HepG2 (cell line): ENCODE data around the gene TEF. TPM values are rescaled to one million over a fixed set of nuclear protein-coding genes. Genes with fewer than 3 reads are reported as not detected.

Experiments
- BRF2 ChIP-seq: sonication (generic); formaldehyde crosslinking; IDR thresholded peaks from 2 replicates; pipeline ENCODE4 v1.8.1; 2022; ENCODE audit warnings: mild to moderate bottlenecking, missing genetic modification reagents
- GTF2F1 ChIP-seq: fragments of 150-350 bp; IDR thresholded peaks from 2 replicates; pipeline ENCODE4 v1.6.1; 2014; ENCODE audit warnings: low read length
- KLF15 ChIP-seq: sonication (generic); formaldehyde crosslinking; IDR thresholded peaks from 2 replicates; pipeline ENCODE4 v1.8.1; 2023; ENCODE audit warnings: borderline replicate concordance, mild to moderate bottlenecking, inconsistent platforms, missing genetic modification reagents, mixed read lengths
- LCORL ChIP-seq, 2 experiments: fragments of 450-650 bp in 1 of 2; sonication (generic) in 1 of 2; formaldehyde crosslinking in 1 of 2; IDR thresholded peaks; 2 replicates each; pipeline versions ENCODE4 v1.5.0 to v1.6.1; 2017 to 2020; ENCODE audit warnings: antibody characterized with exemption in 1 of 2, missing genetic modification reagents in 1 of 2
- MEF2D ChIP-seq: sonication (generic); formaldehyde crosslinking; IDR thresholded peaks from 2 replicates; pipeline ENCODE4 v1.5.1; 2020; ENCODE audit warnings: mild to moderate bottlenecking, missing genetic modification reagents
- MYC ChIP-seq: sonication (generic); formaldehyde crosslinking; IDR thresholded peaks from 2 replicates; pipeline ENCODE4 v1.9.0; 2021; ENCODE audit warnings: missing genetic modification reagents, borderline replicate concordance
- NPAS2 ChIP-seq: sonication (generic); formaldehyde crosslinking; IDR thresholded peaks from 2 replicates; pipeline ENCODE4 v1.8.0; 2022; ENCODE audit warnings: mild to moderate bottlenecking, missing genetic modification reagents, borderline replicate concordance
- PHB2 ChIP-seq: fragments of 450-650 bp; IDR thresholded peaks from 2 replicates; pipeline ENCODE4 v1.6.1; 2018; ENCODE audit not compliant: partially characterized antibody
- SIN3A ChIP-seq: IDR thresholded peaks from 2 replicates; pipeline ENCODE4 v1.6.1; 2011; ENCODE audit warnings: low read depth, mild to moderate bottlenecking, control low read depth, low read length, borderline replicate concordance
- SUZ12 ChIP-seq: fragments of 150-350 bp; IDR thresholded peaks from 2 replicates; pipeline ENCODE4 v1.6.1; 2014; ENCODE audit warnings: low read depth, low read length
- YEATS2 ChIP-seq: sonication (generic); formaldehyde crosslinking; IDR thresholded peaks from 2 replicates; pipeline ENCODE4 v1.4.0; 2020; ENCODE audit warnings: missing genetic modification reagents, borderline replicate concordance
- ZC3H4 ChIP-seq: sonication (generic); formaldehyde crosslinking; IDR thresholded peaks from 2 replicates; pipeline ENCODE4 v1.4.0; 2020; ENCODE audit warnings: missing genetic modification reagents, borderline replicate concordance
- ZFP1 ChIP-seq: IDR thresholded peaks from 2 replicates; pipeline ENCODE4 v1.6.1; 2016
- ZNF253 ChIP-seq: sonication (generic); formaldehyde crosslinking; IDR thresholded peaks from 2 replicates; pipeline ENCODE4 v1.8.0; 2022; ENCODE audit warnings: mild to moderate bottlenecking, missing genetic modification reagents, borderline replicate concordance
- ZNF616 ChIP-seq: sonication (generic); formaldehyde crosslinking; IDR thresholded peaks from 2 replicates; pipeline ENCODE4 v1.5.0; 2020; ENCODE audit warnings: low read depth, mild to moderate bottlenecking, missing genetic modification reagents
- ZNF652 ChIP-seq: IDR thresholded peaks from 2 replicates; pipeline ENCODE4 v1.6.1; 2016; ENCODE audit warnings: low read depth, borderline replicate concordance
- ZNF703 ChIP-seq: sonication (generic); formaldehyde crosslinking; IDR thresholded peaks from 2 replicates; pipeline ENCODE4 v1.5.1; 2020; ENCODE audit warnings: missing genetic modification reagents, mild to moderate bottlenecking, moderate library complexity, borderline replicate concordance
- polyA plus RNA-seq, 8 experiments: library from polyadenylated mRNA; depleted of rRNA in 3 of 8; stranded (reverse) in 7 of 8; unstranded in 1 of 8; fragments of >200 nt; fragmentation: Illumina TruSeq in 4 of 8; extraction: Trizol in 4 of 8; gene quantifications; 2 replicates each; pipeline versions ENCODE4 v1.2.1 to v1.2.3, GENCODE V29; 2011 to 2016; ENCODE audit warnings: low read depth in 4 of 8, missing spikeins in 1 of 8, mixed read lengths in 1 of 8; ENCODE audit not compliant: insufficient read depth in 1 of 8
- total RNA-seq, 5 experiments: library from RNA; depleted of rRNA; stranded (reverse); fragments of >200 nt; fragmentation: Illumina TruSeq; extraction: Trizol; gene quantifications; 2 replicates each; pipeline ENCODE4 v1.2.3, GENCODE V29; 2016; ENCODE audit warnings: low read depth in 1 of 5
- TF ChIP-seq, protein P1 (sequence below): sonication (generic); formaldehyde crosslinking; conservative IDR thresholded peaks from 2 replicates; pipeline ENCODE4 v1.8.0; 2022; ENCODE audit warnings: missing genetic modification reagents
- TF ChIP-seq, protein P2 (sequence below): sonication (generic); formaldehyde crosslinking; IDR thresholded peaks from 2 replicates; pipeline ENCODE4 v1.4.0; 2020; ENCODE audit warnings: missing genetic modification reagents
- TF ChIP-seq, protein P3 (sequence below): sonication (generic); formaldehyde crosslinking; IDR thresholded peaks from 2 replicates; pipeline ENCODE4 v1.4.0; 2020; ENCODE audit warnings: missing genetic modification reagents, mild to moderate bottlenecking, borderline replicate concordance

The TEF gene
- total and polyA plus RNA-seq, 2 of the 13 experiments (the other 11 are each of a cell fraction or from before 2014, with no cell fraction given) = 7.6 to 11.2 TPM

GRCh38 chr22:41446639-41447434 is 65.1 kb downstream of the TEF start, which contains the start of gene TOB2 (continued):
- TF ChIP-seq LCORL (IDR thresholded peaks at IDR 0.05) (no peak), LCORL (CRISPR knock-in tag; IDR thresholded peaks at IDR 0.05) (peak; percentile 77; the same call in 1 of the 2 replicates), PHB2 (no peak), MEF2D (CRISPR knock-in tag) (peak; percentile 90), KLF15 (CRISPR knock-in tag) (peak; percentile 85), ZNF253 (CRISPR knock-in tag) (peak; percentile 91), SUZ12 (0 out of 2 replicates have a peak, but pooled peaks have one; percentile 7), SIN3A (peak; percentile 99), ZFP1 (no peak), ZC3H4 (CRISPR knock-in tag) (peak; percentile 98), ZNF703 (CRISPR knock-in tag) (peak; percentile 99), BRF2 (peak; percentile 88; the same call in 1 of the 2 replicates), ZNF652 (peak; percentile 42; the same call in 1 of the 2 replicates), MYC (CRISPR knock-in tag) (peak; percentile 94), GTF2F1 (peak; percentile 86), YEATS2 (CRISPR knock-in tag) (peak; percentile 93), ZNF616 (CRISPR knock-in tag) (no peak; the same call in 1 of the 2 replicates), NPAS2 (CRISPR knock-in tag) (no peak)
- TF ChIP-seq, protein P1, sequence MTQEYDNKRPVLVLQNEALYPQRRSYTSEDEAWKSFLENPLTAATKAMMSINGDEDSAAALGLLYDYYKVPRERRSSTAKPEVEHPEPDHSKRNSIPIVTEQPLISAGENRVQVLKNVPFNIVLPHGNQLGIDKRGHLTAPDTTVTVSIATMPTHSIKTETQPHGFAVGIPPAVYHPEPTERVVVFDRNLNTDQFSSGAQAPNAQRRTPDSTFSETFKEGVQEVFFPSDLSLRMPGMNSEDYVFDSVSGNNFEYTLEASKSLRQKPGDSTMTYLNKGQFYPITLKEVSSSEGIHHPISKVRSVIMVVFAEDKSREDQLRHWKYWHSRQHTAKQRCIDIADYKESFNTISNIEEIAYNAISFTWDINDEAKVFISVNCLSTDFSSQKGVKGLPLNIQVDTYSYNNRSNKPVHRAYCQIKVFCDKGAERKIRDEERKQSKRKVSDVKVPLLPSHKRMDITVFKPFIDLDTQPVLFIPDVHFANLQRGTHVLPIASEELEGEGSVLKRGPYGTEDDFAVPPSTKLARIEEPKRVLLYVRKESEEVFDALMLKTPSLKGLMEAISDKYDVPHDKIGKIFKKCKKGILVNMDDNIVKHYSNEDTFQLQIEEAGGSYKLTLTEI = no peak; the same call in 1 of the 2 replicates
- TF ChIP-seq, protein P2, sequence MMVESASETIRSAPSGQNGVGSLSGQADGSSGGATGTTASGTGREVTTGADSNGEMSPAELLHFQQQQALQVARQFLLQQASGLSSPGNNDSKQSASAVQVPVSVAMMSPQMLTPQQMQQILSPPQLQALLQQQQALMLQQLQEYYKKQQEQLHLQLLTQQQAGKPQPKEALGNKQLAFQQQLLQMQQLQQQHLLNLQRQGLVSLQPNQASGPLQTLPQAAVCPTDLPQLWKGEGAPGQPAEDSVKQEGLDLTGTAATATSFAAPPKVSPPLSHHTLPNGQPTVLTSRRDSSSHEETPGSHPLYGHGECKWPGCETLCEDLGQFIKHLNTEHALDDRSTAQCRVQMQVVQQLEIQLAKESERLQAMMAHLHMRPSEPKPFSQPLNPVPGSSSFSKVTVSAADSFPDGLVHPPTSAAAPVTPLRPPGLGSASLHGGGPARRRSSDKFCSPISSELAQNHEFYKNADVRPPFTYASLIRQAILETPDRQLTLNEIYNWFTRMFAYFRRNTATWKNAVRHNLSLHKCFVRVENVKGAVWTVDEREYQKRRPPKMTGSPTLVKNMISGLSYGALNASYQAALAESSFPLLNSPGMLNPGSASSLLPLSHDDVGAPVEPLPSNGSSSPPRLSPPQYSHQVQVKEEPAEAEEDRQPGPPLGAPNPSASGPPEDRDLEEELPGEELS (CRISPR knock-in tag) = no peak; the same call in 1 of the 2 replicates
- TF ChIP-seq, protein P3, sequence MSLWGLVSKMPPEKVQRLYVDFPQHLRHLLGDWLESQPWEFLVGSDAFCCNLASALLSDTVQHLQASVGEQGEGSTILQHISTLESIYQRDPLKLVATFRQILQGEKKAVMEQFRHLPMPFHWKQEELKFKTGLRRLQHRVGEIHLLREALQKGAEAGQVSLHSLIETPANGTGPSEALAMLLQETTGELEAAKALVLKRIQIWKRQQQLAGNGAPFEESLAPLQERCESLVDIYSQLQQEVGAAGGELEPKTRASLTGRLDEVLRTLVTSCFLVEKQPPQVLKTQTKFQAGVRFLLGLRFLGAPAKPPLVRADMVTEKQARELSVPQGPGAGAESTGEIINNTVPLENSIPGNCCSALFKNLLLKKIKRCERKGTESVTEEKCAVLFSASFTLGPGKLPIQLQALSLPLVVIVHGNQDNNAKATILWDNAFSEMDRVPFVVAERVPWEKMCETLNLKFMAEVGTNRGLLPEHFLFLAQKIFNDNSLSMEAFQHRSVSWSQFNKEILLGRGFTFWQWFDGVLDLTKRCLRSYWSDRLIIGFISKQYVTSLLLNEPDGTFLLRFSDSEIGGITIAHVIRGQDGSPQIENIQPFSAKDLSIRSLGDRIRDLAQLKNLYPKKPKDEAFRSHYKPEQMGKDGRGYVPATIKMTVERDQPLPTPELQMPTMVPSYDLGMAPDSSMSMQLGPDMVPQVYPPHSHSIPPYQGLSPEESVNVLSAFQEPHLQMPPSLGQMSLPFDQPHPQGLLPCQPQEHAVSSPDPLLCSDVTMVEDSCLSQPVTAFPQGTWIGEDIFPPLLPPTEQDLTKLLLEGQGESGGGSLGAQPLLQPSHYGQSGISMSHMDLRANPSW (CRISPR knock-in tag) = peak; percentile 80; the same call in 1 of the 2 replicates
